Stomach (tissue), 9 donors: ENCODE data around the gene SLC8A2. TPM values are rescaled to one million over a fixed set of nuclear protein-coding genes. Genes with fewer than 3 reads are reported as not detected.
A peak's percentile ranks its signal among the peaks of the same experiment; 100 is the strongest.

ENCODE experiments used
- DNase-seq, 2 donors: peaks; one replicate each; pipeline versions ENCODE4 v3.0.0 to v3.0.0-alpha.2; 2013 to 2019
- H3K27ac ChIP-seq, 5 donors: fragments of 200-600 bp in 4 of 5; sonication (generic) in 4 of 5; one replicate each; pipeline ENCODE4 v1.5.1; 2013 to 2019; ENCODE audit warnings: mild to moderate bottlenecking in 1 of 5, moderate library complexity in 1 of 5
- H3K27me3 ChIP-seq, 3 donors: fragments of 200-600 bp; sonication (generic); one replicate each; pipeline ENCODE4 v1.5.1; 2017 to 2019; ENCODE audit warnings: mixed run types in 1 of 3
- H3K36me3 ChIP-seq, 4 donors: fragments of 200-600 bp; sonication (generic); 1 replicate in 3 of 4; 2 replicates in 1 of 4; pipeline ENCODE4 v1.5.1; 2016 to 2019
- H3K4me1 ChIP-seq, 4 donors: fragments of 200-600 bp; sonication (generic); one replicate each; pipeline ENCODE4 v1.5.1; 2016 to 2019
- H3K4me3 ChIP-seq, 4 donors: fragments of 200-600 bp; sonication (generic) in 3 of 4; one replicate each; pipeline ENCODE4 v1.5.1; 2016 to 2019; ENCODE audit warnings: mild to moderate bottlenecking in 1 of 4
- H3K9me3 ChIP-seq, 4 donors: fragments of 200-600 bp; sonication (generic); one replicate each; pipeline ENCODE4 v1.5.1; 2016 to 2019
- EP300 ChIP-seq: sonication (generic); formaldehyde crosslinking; IDR thresholded peaks from one replicate; pipeline ENCODE4 v1.6.1; 2017; ENCODE audit warnings: antibody characterized with exemption
- POLR2A ChIP-seq, 4 donors: fragments of 450-650 bp; IDR thresholded peaks; one replicate each; pipeline ENCODE4 v1.6.1; 2016; ENCODE audit warnings: antibody characterized with exemption in 4 of 4, control low read depth in 2 of 4, mild to moderate bottlenecking in 1 of 4, moderate library complexity in 1 of 4
- POLR2AphosphoS5 ChIP-seq, 3 donors: sonication (generic); formaldehyde crosslinking; IDR thresholded peaks; one replicate each; pipeline ENCODE4 v1.6.1; 2016; ENCODE audit warnings: antibody characterized with exemption in 3 of 3
- WGBS, 5 donors: extraction: QIAGEN DNeasy Blood & Tissue Kit in 3 of 5; methylation state at CpG; one replicate each; pipeline versions ENCODE4 v1.1.5 to v1.1.7; 2013 to 2018; 5-methylcytosine and 5-hydroxymethylcytosine counted together
- intact Hi-C: fragments of 100-400 bp; cut with DNase I; formaldehyde crosslinking; loops from one replicate; pipeline ENCODE4 v1.15.1; 2023; ENCODE audit warnings: low total_unique reads
- polyA plus RNA-seq, 3 donors: library from polyadenylated mRNA; stranded (reverse); fragments of 200-250 nt; gene quantifications; one replicate each; pipeline ENCODE4 v1.2.3, GENCODE V29; 2013
- total RNA-seq, 5 donors: library from RNA; depleted of rRNA; stranded (reverse); fragments of >200 nt; gene quantifications; one replicate each; pipeline versions ENCODE4 v1.1.0 to v1.2.3, GENCODE V29; 2014 to 2016
- TF ChIP-seq, protein P1 (sequence below), 7 experiments: fragments of 450-650 bp in 4 of 7; fragments of 200-600 bp in 3 of 7; sonication (generic) in 3 of 7; IDR thresholded peaks; one replicate each; pipeline ENCODE4 v1.5.1; 2016 to 2019; ENCODE audit warnings: antibody characterized with exemption in 7 of 7, control low read depth in 2 of 7, mild to moderate bottlenecking in 1 of 7
- donor health status: healthy with polysubstance abuse.
- donor health status: Bipolar disorder and iron deficiency.
- donor health status: healthy.

Gene SLC8A2
- total and polyA plus RNA-seq, 8 donors, result 0.12 to 17.9 (median 2.0) TPM

DNA sequence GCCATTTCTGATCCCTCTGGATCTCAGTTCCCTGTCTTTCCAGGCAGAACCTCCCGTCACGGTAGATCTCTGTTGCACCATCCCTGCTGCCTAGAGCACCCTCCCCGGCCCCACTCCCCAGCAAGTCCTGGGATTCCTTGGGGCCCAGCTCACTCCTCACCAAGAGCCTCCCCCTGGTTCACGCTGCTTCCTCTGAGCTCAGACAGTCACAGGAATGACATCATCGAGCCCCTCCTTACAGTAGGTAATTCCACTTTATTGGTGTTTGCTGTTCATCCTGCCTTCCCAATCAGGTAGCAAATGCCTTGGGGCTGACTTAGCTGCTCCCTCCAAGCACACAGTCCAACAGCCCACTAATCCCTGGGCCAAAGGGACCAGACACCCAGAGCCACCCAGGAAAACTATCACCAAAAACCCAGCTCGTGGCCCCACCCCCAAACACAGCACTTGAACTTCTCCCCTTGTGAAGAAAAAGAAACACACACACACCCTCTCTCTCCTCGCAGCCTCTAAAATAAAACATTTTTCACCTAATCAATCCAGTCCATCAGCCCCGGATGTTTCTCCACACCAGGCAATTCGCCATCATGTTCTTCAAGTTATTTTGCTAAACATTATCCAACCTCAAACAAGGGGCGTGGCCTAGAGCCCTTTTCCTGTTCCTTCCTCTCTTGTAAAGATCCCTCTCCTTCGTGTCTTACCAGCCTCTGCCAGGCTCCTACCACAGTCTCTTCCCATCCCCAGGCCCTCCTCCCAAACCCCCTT, 40.7 kb upstream of the SLC8A2 start:
- 19 to 34% (median 25%) methylated on average over 10 to 11 of the region's 11 CpGs for WGBS, 5 donors
- H3K4me1 ChIP-seq, result peaks cover 68 to 76% (median 74%) of the 10 kb centered on the region in 4 donors
- peak overlapping the region; percentile 73 to 93 (median 84) for H3K4me3 ChIP-seq
- peaks cover 0 to 6% (median 2%) of the 10 kb centered on the region in 4 donors for H3K36me3 ChIP-seq
- H3K27me3 ChIP-seq, result no peaks in the 10 kb centered on the region
- DNase-seq, result peak; percentile 79 to 83
- H3K9me3 ChIP-seq, result no peaks in the 10 kb centered on the region
- TF ChIP-seq EP300, result no peak
- peak in 1 of 3 donors; percentile 10 for TF ChIP-seq POLR2AphosphoS5 (IDR thresholded peaks at IDR 0.05)
- H3K27ac ChIP-seq, result peak overlapping the region; percentile 82 to 99 (median 98)
- intact Hi-C loops, result no loop called here

DNA sequence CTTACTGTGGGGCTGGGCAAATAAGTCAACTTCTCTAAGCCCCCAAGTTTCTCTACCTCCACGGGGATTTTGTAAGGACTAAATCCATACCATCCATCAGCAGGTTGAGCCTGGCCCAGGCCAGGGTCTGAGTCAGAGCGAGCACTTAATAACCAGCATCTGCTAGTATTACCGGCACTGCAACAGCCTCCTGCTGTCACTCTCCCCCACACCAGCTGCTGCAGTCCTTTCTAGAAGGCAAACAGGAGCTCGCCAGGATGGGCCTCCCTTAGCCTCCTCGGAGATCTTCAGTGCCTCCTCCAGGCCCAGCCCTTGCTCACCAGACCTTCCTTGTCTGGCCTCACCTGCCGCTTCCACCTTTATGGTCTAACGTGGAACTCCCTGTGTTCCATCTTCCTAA, 40.0 kb upstream of the SLC8A2 start:
- Histone ChIP-seq H3K4me1 (peaks cover 75 to 83% (median 81%) of the 10 kb centered on the region in 4 donors), H3K36me3 (peaks cover 0 to 6% (median 4%) of the 10 kb centered on the region in 4 donors), H3K9me3 (no peaks in the 10 kb centered on the region), H3K4me3 (peak overlapping the region; percentile 73 to 93 (median 84)), H3K27ac (peak overlapping the region; percentile 73 to 99 (median 98)), H3K27me3 (no peaks in the 10 kb centered on the region)
- DNase-seq, result no peak
- TF ChIP-seq, protein P1, sequence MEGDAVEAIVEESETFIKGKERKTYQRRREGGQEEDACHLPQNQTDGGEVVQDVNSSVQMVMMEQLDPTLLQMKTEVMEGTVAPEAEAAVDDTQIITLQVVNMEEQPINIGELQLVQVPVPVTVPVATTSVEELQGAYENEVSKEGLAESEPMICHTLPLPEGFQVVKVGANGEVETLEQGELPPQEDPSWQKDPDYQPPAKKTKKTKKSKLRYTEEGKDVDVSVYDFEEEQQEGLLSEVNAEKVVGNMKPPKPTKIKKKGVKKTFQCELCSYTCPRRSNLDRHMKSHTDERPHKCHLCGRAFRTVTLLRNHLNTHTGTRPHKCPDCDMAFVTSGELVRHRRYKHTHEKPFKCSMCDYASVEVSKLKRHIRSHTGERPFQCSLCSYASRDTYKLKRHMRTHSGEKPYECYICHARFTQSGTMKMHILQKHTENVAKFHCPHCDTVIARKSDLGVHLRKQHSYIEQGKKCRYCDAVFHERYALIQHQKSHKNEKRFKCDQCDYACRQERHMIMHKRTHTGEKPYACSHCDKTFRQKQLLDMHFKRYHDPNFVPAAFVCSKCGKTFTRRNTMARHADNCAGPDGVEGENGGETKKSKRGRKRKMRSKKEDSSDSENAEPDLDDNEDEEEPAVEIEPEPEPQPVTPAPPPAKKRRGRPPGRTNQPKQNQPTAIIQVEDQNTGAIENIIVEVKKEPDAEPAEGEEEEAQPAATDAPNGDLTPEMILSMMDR (IDR thresholded peaks at IDR 0.05), result no peak
- no peak for TF ChIP-seq POLR2A (IDR thresholded peaks at IDR 0.05)
- TF ChIP-seq EP300, result no peak
- TF ChIP-seq POLR2AphosphoS5 (IDR thresholded peaks at IDR 0.05), result no peak
- intact Hi-C loops, result no loop called here
- WGBS, 5 donors, result 42 to 60% (median 44%) methylated on average over 7 of the region's 7 CpGs

DNA sequence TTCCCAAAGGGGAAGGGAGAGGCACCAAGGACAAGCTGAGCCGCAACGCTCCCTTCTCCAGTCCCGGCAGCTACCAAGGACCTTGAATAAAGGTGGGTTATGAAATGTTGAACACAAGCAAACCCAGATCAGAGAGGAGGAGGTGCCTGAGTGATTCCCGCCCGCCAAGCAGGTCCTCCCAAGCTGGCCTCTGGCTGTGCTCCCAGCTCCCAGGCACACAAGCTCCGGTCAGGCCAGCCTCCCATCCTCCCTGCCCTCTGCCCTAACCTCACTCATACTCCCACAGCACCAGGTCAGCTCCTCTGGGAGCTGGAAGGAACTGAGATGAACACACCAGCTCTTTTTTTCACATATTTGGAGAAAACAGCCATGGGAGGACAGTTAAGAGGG, 39.4 kb upstream of the SLC8A2 start:
- 33 to 53% (median 51%) methylated on average over 5 to 6 of the region's 6 CpGs for WGBS, 5 donors
- peak in 1 of 2 donors; percentile 65 for DNase-seq
- peaks cover 0 to 11% (median 10%) of the 10 kb centered on the region in 4 donors for H3K36me3 ChIP-seq
- peaks cover 80 to 88% (median 85%) of the 10 kb centered on the region in 4 donors for H3K4me1 ChIP-seq
- no peaks in the 10 kb centered on the region for H3K9me3 ChIP-seq
- H3K27me3 ChIP-seq, result no peaks in the 10 kb centered on the region
- peak overlapping the region; percentile 73 to 99 (median 98) for H3K27ac ChIP-seq
- intact Hi-C loops, result no loop called here
- TF ChIP-seq POLR2AphosphoS5 (IDR thresholded peaks at IDR 0.05) (no peak), EP300 (no peak), POLR2A (IDR thresholded peaks at IDR 0.05) (no peak)
- TF ChIP-seq, protein P1 (IDR thresholded peaks at IDR 0.05), result no peak
- H3K4me3 ChIP-seq, result peak overlapping the region in 1 of 4 donors; percentile 83

DNA sequence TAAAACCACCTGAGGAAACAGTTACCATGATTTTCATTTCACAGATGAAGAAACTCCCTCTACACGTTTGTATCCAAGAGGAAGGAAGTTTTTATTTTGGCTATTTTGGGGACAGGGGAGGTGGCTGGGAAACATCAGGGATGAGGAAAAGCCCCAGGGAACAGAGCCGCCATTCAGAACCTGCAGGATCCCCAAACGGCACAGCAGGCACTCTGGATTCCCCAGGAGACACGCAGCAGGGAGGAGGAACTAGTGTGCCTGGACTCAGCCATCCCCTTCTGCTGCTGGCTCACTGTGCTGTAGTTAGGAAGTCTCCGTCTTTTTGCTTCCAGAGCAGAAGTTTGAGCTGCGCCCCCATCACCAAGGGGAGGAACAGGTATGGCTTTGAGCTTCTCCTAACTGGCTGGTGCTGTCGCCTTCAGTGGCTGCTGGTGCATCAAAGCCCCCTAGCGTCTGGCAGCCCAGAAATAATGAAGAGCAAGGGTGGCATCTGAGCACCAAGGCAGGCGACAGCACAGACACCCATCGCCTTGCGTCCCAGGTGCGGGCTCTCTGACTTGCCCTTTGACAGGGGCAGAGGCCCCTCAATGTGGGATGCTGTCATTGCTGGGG, 38.9 kb upstream of the SLC8A2 start:
- no peaks in the 10 kb centered on the region for H3K9me3 ChIP-seq
- DNase-seq, result no peak
- intact Hi-C loops, result no loop called here
- peak overlapping the region; percentile 73 to 99 (median 98) for H3K27ac ChIP-seq
- WGBS, 5 donors, result 60 to 73% (median 67%) methylated on average over 8 to 12 of the region's 12 CpGs
- H3K4me3 ChIP-seq, result peak overlapping the region in 2 of 4 donors; percentile 5 to 83
- H3K27me3 ChIP-seq, result no peaks in the 10 kb centered on the region
- H3K4me1 ChIP-seq, result peaks cover 78 to 88% (median 84%) of the 10 kb centered on the region in 4 donors
- peaks cover 0 to 16% (median 14%) of the 10 kb centered on the region in 4 donors for H3K36me3 ChIP-seq
- TF ChIP-seq EP300 (no peak), POLR2A (IDR thresholded peaks at IDR 0.05) (no peak), POLR2AphosphoS5 (IDR thresholded peaks at IDR 0.05) (no peak)
- TF ChIP-seq, protein P1 (IDR thresholded peaks at IDR 0.05), result no peak
